NT2/D1 (cell line): Measurements from ENCODE around the gene ZNF580.

Source experiments
- SUZ12 ChIP-seq: IDR thresholded peaks from 2 replicates; pipeline ENCODE4 v1.6.1; 2011; ENCODE audit not compliant: insufficient read length, insufficient read depth; ENCODE audit errors: extremely low read depth
- YY1 ChIP-seq: IDR thresholded peaks from 2 replicates; pipeline ENCODE4 v1.6.1; 2011; ENCODE audit not compliant: insufficient read length, insufficient read depth

DNA sequence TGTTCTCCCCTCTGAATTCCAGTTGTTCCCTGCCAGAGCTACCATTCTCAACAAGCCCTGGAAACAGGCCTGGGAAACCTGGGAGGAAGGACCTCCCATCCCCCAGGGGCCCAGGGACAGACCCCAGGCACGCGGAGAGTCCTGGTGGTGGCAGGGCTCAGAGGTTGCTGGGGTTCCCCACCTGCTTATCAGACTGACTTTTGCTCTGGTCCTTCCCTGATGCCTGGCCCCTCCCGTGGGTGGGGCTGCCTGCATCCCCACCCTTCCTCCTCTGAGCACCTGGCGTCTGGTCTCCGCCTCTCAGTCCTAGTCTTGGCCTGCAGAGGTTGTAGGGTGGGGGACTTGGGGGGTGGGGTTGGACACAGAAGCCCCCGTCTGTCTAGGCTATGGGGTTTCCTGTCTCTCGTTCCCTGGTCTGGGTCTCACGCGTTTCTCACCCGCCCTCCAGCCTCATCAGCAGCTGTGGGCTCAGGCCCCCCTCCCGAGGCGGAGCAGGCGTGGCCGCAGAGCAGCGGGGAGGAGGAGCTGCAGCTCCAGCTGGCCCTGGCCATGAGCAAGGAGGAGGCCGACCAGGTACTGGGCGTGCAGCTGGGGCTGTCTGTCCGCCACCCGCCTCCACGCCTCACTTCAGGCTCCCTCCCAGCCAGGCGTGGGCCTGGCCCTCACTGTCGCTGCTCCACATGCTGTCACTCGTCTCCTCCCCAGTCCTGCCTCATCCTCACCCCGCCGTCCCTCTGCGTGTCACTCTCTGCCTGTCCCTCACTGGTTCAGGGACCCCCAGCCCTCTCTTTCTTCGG is 47.8 kb downstream of the ZNF580 start:
- TF ChIP-seq YY1 (no peak), SUZ12 (no peak)
